ENCODE measurements around the gene METTL5.

METTL5 gene

DNA sequence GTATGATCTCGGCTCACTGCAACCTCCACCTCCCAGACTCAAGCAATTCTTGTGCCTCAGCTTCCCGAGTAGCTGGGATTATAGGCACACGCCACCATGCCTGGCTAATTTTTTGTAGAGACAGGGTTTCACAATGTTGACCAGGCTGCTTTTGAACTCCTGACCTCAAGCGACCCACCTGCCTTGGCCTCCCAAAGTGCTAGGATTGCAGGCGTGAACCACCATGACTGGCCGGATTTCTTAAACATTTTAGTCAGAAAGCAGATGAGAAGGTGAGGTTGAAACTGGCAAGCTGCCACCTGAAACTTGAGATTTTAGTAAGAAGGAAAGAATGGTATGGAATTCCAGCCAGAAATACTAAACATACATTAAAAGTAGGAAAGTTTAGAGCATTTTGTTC lies 59.2 kb downstream of the METTL5 start:
- no peak overlapping the region for H3K4me2 ChIP-seq (ENCODE audit: low read depth, low read length, poor library complexity, severe bottlenecking)
- no peak overlapping the region for H2AFZ ChIP-seq (ENCODE audit: low read depth, low read length, severe bottlenecking)
- no peaks in the 10 kb centered on the region for H3K27me3 ChIP-seq (ENCODE audit: low read length)
- H3K79me2 ChIP-seq (ENCODE audit: insufficient read depth, low read length) = no peaks in the 10 kb centered on the region
- H3F3A ChIP-seq (ENCODE audit: insufficient read depth) = no peaks in the 10 kb centered on the region
- no peaks in the 10 kb centered on the region for H4K20me1 ChIP-seq (ENCODE audit: low read depth, low read length)
- H3K9me3 ChIP-seq (ENCODE audit: insufficient read depth, low read length) = no peaks in the 10 kb centered on the region
- no peak overlapping the region for H3K4me3 ChIP-seq (ENCODE audit: insufficient read depth, low read length, poor library complexity, severe bottlenecking)
- no peaks in the 10 kb centered on the region for H3K36me3 ChIP-seq (ENCODE audit: low read length)
- H3K9ac ChIP-seq (ENCODE audit: low read length) = no peak overlapping the region
- TF ChIP-seq CTCF (IDR thresholded peaks at IDR 0.05; ENCODE audit: insufficient read depth, low read length, poor library complexity, severe bottlenecking) (no peak), EZH2phosphoT487 (conservative IDR thresholded peaks at IDR 0.05; ENCODE audit: low read length) (no peak)
- no peaks in the 10 kb centered on the region for H3K9me2 ChIP-seq (replicated peaks; ENCODE audit: insufficient read depth, low read length)
- H3K27ac ChIP-seq (ENCODE audit: low read depth, low read length) = no peak overlapping the region

- TF ChIP-seq CTCF (IDR thresholded peaks at IDR 0.05; ENCODE audit: insufficient read depth, low read length, poor library complexity, severe bottlenecking) = no peak
- TF ChIP-seq EZH2phosphoT487 (conservative IDR thresholded peaks at IDR 0.05; ENCODE audit: low read length) = no peak
- H3K79me2 ChIP-seq (ENCODE audit: insufficient read depth, low read length) = no peaks in the 10 kb centered on the region
- H3K27me3 ChIP-seq (ENCODE audit: low read length) = no peaks in the 10 kb centered on the region
- H2AFZ ChIP-seq (ENCODE audit: low read depth, low read length, severe bottlenecking) = no peak overlapping the region
- no peaks in the 10 kb centered on the region for H3F3A ChIP-seq (ENCODE audit: insufficient read depth)
- no peak overlapping the region for H3K4me2 ChIP-seq (ENCODE audit: low read depth, low read length, poor library complexity, severe bottlenecking)
- H3K9me3 ChIP-seq (ENCODE audit: insufficient read depth, low read length) = no peaks in the 10 kb centered on the region
- H3K9me2 ChIP-seq (replicated peaks; ENCODE audit: insufficient read depth, low read length) = no peaks in the 10 kb centered on the region
- H3K27ac ChIP-seq (ENCODE audit: low read depth, low read length) = no peak overlapping the region
- H3K4me3 ChIP-seq (ENCODE audit: insufficient read depth, low read length, poor library complexity, severe bottlenecking) = no peak overlapping the region
- no peaks in the 10 kb centered on the region for H3K36me3 ChIP-seq (ENCODE audit: low read length)
- no peak overlapping the region for H3K9ac ChIP-seq (ENCODE audit: low read length)
- H4K20me1 ChIP-seq (ENCODE audit: low read depth, low read length) = no peaks in the 10 kb centered on the region
Measured at GRCh38 chr2:169761970-169762292, 62.8 kb downstream of the METTL5 start.
